ENCODE data around the gene PRKN.

The PRKN gene

DNA sequence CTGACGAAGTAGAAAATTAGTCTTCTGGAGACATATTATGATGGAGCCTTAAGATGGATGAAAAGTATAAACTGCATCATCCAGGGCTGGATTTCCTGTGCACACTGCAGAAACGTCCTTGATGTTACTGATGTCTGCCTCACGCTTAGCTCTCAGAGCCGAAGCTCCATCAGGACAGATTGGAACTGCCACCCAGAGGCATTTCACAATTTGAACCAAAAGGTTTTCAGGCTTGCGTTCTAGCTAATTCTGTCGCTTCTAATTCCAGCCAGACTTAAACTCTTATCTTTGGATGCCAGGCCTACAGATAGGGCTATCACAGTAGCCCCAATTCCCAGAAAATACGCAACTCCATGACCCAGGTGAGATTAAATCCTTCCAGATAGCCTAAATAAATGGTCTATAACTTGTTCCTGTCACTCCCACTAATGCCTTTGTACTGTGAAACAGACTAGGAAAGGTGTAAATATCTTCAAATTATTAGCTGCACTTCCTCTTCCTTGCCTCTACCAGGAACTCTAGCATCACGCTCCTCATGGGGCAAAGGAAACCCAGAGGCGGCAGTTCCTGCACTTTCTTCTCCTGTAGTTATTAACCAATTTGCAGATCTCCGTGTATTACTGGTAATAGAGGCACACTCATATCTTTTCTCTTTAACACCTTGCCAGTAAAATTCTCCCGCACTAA, 634.6 kb downstream of the PRKN start:
- DNase-seq: peak; percentile 1

- no peak for DNase-seq
Observed at GRCh38 chr6:162090734-162091133, 636.8 kb downstream of the PRKN start.

- no peak for DNase-seq
Observed at GRCh38 chr6:162088091-162088490, 639.5 kb downstream of the PRKN start.

DNA sequence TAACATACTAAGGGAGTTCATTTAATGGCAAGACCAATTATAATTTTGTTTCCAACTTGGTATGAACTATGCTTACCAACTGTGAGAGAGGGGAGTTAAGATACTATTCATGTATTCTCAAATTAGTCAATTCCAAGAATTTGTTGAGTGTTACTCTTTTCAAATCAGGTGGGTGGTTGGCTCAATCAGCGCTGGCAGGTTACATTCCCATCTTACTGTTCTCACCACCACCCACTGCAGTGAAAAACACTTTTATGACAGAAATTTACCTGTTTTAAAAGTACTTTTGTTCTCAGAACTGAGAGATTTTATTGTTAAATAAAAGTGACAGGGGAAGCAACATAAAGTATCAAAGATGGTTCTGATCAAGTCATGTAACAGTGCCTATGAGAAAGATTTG, 642.0 kb downstream of the PRKN start:
- no peak for DNase-seq

DNA sequence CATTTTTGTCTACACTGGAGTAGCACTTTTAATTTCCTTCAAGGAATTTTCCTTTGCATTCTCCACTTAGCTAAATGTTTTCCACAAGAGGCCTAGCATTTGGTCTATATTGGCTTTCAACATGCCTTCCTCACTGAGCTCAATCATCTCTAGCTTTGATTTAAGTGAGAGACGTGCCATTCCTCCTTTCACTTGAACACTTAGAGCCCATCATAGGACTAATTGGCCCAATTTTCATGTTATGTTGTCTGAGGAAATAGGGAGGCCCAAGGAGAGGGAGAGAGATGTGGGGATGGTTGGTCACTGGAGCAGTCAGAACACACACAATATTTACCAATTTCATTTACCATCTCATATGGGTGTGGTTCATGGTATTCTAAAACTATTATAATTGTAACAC, 645.0 kb downstream of the PRKN start:
- DNase-seq: no peak

DNA sequence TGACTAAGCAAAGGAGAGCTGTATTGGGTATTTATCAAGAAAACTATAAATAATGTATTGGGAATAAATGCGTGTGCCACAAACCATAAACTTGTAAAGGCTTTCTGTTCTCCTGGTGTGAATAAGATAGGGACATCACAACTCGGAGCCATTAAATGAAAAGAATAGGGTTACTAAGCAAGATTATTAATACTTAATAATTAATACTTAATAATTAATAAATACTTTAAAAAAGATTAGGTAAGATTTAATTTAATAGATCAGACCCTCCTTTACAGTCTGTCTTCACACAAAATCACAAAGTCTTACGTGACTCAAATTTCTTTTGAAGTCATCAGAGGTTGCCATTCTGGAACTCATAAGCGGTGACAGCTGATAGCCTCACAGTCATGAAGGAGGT, 648.9 kb downstream of the PRKN start:
- DNase-seq: no peak

DNA sequence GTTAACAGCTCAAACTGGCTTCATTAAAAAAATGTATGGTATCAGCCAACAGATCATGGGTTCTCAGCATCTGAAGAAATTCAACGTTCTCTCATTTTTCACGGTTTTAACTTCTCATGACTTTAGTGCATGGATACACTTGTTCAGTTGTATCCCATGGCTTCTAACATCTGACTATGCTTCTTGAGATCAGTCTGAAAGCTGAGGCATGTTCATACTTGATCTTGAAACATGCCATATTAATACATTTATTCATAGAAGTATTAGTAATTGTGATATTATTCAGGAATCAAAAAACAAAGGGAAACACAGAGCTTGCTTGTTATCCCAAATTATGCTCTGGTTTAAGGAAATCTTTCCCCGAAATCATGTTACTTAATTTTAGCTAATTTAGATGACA, 649.4 kb downstream of the PRKN start:
- DNase-seq: no peak

DNA sequence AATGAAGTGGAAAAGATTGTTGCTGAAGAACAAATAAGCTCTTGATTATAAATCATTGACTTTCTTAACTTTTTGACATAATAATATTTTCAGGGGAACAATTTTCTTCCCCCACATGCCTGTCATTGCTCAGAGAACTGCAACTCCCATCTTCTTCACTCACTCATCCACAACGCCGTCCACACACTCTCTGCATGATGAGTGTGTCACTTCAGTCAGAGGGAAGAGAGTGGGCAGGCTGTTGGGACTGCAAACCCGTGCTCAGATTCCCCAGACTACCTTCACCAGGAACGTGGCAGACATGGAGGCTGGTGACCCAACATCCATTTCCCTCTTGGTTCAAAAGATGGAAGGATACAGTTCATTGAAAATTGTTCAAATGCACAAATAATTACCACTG, 650.8 kb downstream of the PRKN start:
- no peak for DNase-seq

GRCh38 chr6:162074641-162075275, 652.8 kb downstream of the PRKN start:
- DNase-seq: no peak

DNA sequence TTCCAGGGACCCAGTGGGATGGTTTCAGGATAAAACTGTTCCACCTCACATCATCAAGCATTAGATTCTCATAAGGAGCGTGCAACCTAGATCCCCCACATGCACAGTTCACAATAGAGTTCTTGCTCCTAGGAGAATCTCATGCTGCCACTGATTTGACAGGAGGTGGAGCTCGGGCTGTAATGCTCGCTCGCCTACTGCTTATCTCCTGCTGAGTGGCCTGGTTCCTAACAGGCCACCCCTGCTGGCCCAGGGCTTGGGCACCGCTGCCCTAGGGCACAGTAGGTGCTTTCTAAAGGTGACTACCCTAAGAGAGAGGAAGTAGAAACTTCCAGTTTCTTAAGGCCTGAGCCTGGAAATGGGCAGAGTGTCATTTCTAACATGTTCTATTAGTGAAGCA, 656.9 kb downstream of the PRKN start:
- DNase-seq: no peak

DNA sequence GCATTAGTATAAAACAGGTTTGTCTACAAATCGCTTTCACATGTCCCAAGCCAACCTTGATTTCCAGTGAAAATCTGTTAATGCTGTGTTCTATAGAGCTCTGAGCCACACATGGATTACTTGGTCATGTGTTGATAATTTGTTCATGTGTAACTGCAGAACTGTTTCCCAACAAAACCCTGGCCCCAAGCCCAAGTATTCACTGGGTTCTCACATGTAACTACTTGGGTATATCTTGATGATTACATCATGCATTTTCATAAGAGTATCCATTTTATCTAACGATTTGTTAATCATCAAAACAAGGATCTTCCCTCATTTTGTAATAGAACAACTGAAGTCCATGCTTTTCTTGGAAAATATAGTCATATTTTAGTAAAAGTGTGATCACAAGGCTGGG, 657.6 kb downstream of the PRKN start:
- no peak for DNase-seq

DNA sequence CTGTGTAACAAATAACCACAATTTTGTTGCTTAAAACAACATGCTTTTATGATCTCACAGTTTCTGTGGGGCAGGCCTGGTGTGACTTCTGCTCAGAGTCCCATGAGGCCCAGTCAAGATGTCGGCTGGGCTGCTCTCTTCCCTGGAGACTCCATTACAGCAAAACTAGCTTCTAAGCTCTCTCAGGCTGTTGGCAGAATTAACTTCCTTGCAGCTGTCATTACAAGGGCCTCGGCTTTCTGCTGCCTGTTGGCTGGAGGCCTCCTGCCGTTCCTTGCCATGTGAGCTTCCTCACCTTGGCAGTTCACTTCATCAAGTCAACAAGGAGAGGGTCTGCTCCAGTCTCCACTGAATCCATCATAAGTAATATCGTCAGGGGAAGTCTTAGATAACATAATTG, 659.2 kb downstream of the PRKN start:
- no peak for DNase-seq

DNA sequence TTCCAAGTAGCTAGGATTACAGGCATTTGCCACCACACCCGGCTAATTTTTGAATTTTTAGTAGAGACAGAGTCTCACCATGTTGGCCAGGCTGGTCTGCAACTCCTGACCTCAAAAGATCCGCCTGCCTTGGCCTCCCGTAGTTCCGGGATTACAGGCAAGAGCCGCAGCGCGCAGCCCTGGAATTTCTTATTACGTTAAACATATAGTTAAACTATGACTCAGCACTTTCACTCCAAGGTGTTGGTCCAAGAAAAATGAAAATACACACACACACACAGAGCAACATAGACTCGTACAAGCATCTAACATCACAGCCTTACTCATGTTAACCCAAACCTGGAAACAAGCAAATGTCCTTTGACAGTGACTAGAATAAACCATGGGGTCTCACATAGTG, 663.9 kb downstream of the PRKN start:
- DNase-seq: no peak

GRCh38 chr6:162058281-162058875, 669.2 kb downstream of the PRKN start:
- DNase-seq: no peak

DNA sequence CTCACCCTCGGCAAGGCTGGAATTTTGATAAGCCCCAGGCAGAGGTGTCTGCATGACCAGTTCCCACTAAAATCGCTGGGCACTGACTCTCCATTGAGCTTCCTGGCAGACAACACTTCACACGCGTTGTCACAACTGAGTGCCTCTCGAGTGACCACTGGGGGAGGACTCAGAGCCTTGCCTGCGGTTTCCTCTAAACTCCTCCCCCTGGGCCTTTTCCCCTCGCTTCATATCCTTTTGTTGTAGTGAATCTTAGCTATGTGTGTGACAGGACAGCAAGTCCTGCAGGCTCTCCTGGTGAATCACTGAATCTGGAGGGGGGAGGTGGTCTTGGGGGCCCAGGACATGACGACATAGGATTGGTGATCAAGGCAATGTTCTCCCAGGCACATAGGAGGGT, 670.8 kb downstream of the PRKN start:
- DNase-seq: no peak

GRCh38 chr6:162056061-162056460, 671.5 kb downstream of the PRKN start:
- no peak for DNase-seq

GRCh38 chr6:162055365-162055764, 672.2 kb downstream of the PRKN start:
- DNase-seq: no peak

GRCh38 chr6:162053084-162053483, 674.5 kb downstream of the PRKN start:
- no peak for DNase-seq

DNA sequence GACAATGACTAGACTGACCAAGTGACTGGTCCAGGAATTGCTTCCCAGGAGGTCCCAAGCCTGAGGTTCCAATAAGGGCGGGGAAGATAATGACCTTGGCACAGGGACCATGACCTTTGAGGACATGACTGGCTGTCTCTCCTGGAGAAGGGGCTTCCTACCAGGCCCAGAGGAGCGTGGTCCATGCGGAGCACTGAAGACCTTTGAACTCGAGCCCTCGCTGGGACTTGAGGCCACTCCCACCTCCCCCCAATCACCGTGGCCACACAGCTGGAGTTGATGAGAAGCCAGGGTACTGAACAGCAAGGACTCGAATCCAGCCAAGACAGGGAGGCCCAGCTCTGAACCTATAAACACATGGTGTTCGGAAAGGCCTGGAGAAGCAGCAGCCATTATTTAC, 677.0 kb downstream of the PRKN start:
- DNase-seq: no peak

GRCh38 chr6:162046324-162046723, 681.2 kb downstream of the PRKN start:
- DNase-seq: no peak

GRCh38 chr6:162032620-162033019, 694.9 kb downstream of the PRKN start:
- no peak for DNase-seq

DNA sequence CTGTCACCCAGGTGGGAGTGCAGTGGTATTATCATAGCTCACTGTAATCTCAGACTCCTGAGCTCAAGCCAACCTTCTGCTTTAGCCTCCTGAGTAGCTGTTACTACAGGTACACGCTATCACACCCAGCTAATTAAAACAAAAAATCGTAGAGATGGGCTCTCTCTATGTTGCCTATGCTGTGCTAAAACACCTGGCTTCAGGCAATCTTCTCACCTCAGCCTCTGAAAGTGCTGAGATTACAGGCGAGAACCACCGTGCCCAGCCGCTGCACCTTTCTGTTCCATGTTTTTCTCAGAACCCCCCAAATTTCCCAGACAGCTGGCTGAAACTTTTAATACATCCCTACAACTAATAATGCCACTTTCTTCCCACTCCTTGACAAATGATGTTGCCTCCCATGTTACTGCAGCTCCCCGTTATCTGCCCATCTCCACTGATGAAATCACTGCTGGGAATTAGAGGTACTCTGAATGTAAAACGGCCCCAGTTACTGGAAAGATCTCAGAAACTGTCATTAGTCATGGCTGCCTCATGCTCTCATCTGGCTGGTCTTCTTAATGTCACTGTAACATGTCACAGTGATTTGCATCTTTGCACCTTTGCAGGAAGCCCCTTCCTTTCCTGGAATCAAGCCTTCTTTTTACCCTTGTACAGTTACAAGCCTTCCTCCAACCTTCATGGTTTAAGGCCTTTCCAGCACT, 697.5 kb downstream of the PRKN start:
- no peak for DNase-seq

DNA sequence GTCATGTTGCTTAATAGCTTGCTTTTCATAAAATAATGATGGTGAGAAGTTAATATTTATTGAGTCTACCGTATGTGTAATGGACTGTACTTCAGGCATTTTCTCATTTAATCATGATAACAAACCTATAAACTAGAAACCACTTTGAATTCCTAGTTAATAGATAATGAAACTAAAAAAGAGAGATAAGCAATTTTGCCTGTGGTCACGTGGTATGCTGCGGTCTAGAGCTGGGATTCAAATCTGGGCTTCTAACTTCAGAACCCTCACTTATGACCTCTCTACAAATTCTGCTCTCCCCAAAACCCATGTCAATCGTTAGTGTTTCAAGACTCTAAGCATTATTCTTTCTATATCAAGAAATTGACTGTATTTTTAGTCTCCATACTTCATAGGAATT, 700.7 kb downstream of the PRKN start:
- no peak for DNase-seq

- DNase-seq: no peak
Observed at GRCh38 chr6:162026031-162026430, 701.5 kb downstream of the PRKN start.
